IMR-90 (cell line): ENCODE measurements around the gene ABHD17A. TPM values are rescaled to one million over a fixed set of nuclear protein-coding genes. Genes with fewer than 3 reads are reported as not detected.

Experiments used
- ATAC-seq: fragments of 200-7000 bp; cut with Tn5 transposase; 2 replicates; pipeline ENCODE4 v1.9.1; 2020; ENCODE audit warnings: low read depth, mild to moderate bottlenecking, moderate library complexity
- BruUV-seq: library from RNA; stranded (reverse); fragments of 400-500 nt; replicated peaks from 2 replicates; lab custom pipeline; 2021; lab: Mats Ljungman, UMichigan
- CTCF ChIA-PET: fragments of 300-600 bp; formaldehyde crosslinking; extraction: SDS; loops from one replicate; lab custom pipeline; 2021; ENCODE audit warnings: antibody characterized with exemption; lab: Yijun Ruan, JAX
- POLR2A ChIA-PET: fragments of 300-600 bp; sonication (Branson Sonifier 250); formaldehyde crosslinking; loops from one replicate; lab custom pipeline; 2022; ENCODE audit warnings: antibody characterized with exemption; ENCODE audit not compliant: unreplicated experiment; lab: Charles Lee
- DNase-seq: peaks from one replicate; pipeline ENCODE4 v3.0.0; 2013
- H2AFZ ChIP-seq: replicated peaks from 2 replicates; pipeline ENCODE3; 2013; ENCODE audit warnings: low read length, mild to moderate bottlenecking; ENCODE audit not compliant: poor library complexity
- H2AK5ac ChIP-seq: 2 replicates; pipeline ENCODE4 v1.6.1; 2013; ENCODE audit warnings: low read depth, low read length, inconsistent platforms
- H2AK9ac ChIP-seq: replicated peaks from 2 replicates; pipeline ENCODE3; 2013; ENCODE audit warnings: mild to moderate bottlenecking, low read depth, low read length, moderate library complexity; ENCODE audit not compliant: poor library complexity
- H2BK120ac ChIP-seq: 2 replicates; pipeline ENCODE4 v1.6.1; 2013; ENCODE audit warnings: low read depth, low read length, inconsistent platforms
- H2BK15ac ChIP-seq: 3 replicates; pipeline ENCODE4 v1.6.1; 2013; ENCODE audit warnings: low read depth, low read length, inconsistent platforms
- H2BK20ac ChIP-seq: 2 replicates; pipeline ENCODE4 v1.6.1; 2013; ENCODE audit warnings: low read depth, mild to moderate bottlenecking, inconsistent platforms, low read length, moderate library complexity
- H2BK5ac ChIP-seq: 2 replicates; pipeline ENCODE4 v1.6.1; 2013; ENCODE audit warnings: mild to moderate bottlenecking, low read depth, low read length, inconsistent platforms; ENCODE audit not compliant: poor library complexity, severe bottlenecking
- H3K14ac ChIP-seq: replicated peaks from 2 replicates; pipeline ENCODE4 v1.6.1; 2013; ENCODE audit warnings: low read depth, low read length, inconsistent platforms
- H3K18ac ChIP-seq: 2 replicates; pipeline ENCODE4 v1.6.1; 2013; ENCODE audit warnings: low read depth, low read length, control low read depth
- H3K23ac ChIP-seq: 2 replicates; pipeline ENCODE4 v1.6.1; 2013; ENCODE audit warnings: low read depth, low read length, inconsistent platforms
- H3K27ac ChIP-seq: 2 replicates; pipeline ENCODE4 v1.5.1; 2013; ENCODE audit warnings: mild to moderate bottlenecking, control low read depth, low read length; ENCODE audit not compliant: insufficient read depth
- H3K27me3 ChIP-seq: 2 replicates; pipeline ENCODE4 v1.6.1; 2013; ENCODE audit warnings: low read length; ENCODE audit not compliant: control insufficient read depth, insufficient read depth
- H3K36me3 ChIP-seq: 2 replicates; pipeline ENCODE4 v1.6.1; 2013; ENCODE audit warnings: low read length, mixed read lengths; ENCODE audit not compliant: control insufficient read depth, insufficient read depth
- H3K4ac ChIP-seq: 2 replicates; pipeline ENCODE4 v1.6.1; 2013; ENCODE audit warnings: low read depth, low read length, inconsistent platforms
- H3K4me1 ChIP-seq: 2 replicates; pipeline ENCODE4 v1.6.1; 2013; ENCODE audit warnings: low read length, mixed read lengths; ENCODE audit not compliant: control insufficient read depth, insufficient read depth
- H3K4me2 ChIP-seq: 2 replicates; pipeline ENCODE4 v1.6.1; 2013; ENCODE audit warnings: low read depth, mild to moderate bottlenecking, control low read depth, low read length, moderate library complexity
- H3K4me3 ChIP-seq: 2 replicates; pipeline ENCODE4 v1.5.1; 2013; ENCODE audit warnings: low read depth, mild to moderate bottlenecking, control low read depth, low read length, moderate library complexity; ENCODE audit not compliant: insufficient read depth
- H3K56ac ChIP-seq: 2 replicates; pipeline ENCODE4 v1.6.1; 2013; ENCODE audit warnings: low read length, inconsistent platforms; ENCODE audit not compliant: insufficient read depth; ENCODE audit errors: extremely low read depth
- H3K79me1 ChIP-seq, 2 experiments: 2 replicates each; pipeline ENCODE4 v1.6.1; 2013; ENCODE audit warnings: low read length in 2 of 2, inconsistent platforms in 1 of 2, low read depth in 1 of 2
- H3K9ac ChIP-seq: 2 replicates; pipeline ENCODE4 v1.6.1; 2013; ENCODE audit warnings: low read depth, low read length, control low read depth
- H3K9me1 ChIP-seq: 2 replicates; pipeline ENCODE4 v1.6.1; 2013; ENCODE audit warnings: low read length, inconsistent platforms; ENCODE audit not compliant: insufficient read depth
- H3K9me3 ChIP-seq: 2 replicates; pipeline ENCODE4 v1.6.1; 2013; ENCODE audit warnings: low read length; ENCODE audit not compliant: control insufficient read depth, insufficient read depth
- H4K20me1 ChIP-seq: 2 replicates; pipeline ENCODE4 v1.6.1; 2013; ENCODE audit warnings: low read length, inconsistent platforms; ENCODE audit not compliant: insufficient read depth
- H4K5ac ChIP-seq: 2 replicates; pipeline ENCODE4 v1.6.1; 2013; ENCODE audit warnings: mild to moderate bottlenecking, low read depth, low read length, control low read depth
- H4K8ac ChIP-seq, 2 experiments: 2 replicates each; pipeline ENCODE4 v1.6.1; 2013; ENCODE audit warnings: low read depth in 2 of 2, low read length in 2 of 2, control low read depth in 1 of 2, inconsistent platforms in 1 of 2
- H4K91ac ChIP-seq: 2 replicates; pipeline ENCODE4 v1.6.1; 2013; ENCODE audit warnings: low read depth, low read length, inconsistent platforms; ENCODE audit not compliant: insufficient read depth
- BHLHE40 ChIP-seq: fragments of 150-350 bp; IDR thresholded peaks from 2 replicates; pipeline ENCODE4 v1.6.1; 2016; ENCODE audit warnings: mild to moderate bottlenecking, low read depth, low read length
- CEBPB ChIP-seq: IDR thresholded peaks from 2 replicates; pipeline ENCODE4 v1.6.1; 2012; ENCODE audit warnings: low read depth, low read length, improper control_type of control experiment
- MAFK ChIP-seq: IDR thresholded peaks from 2 replicates; pipeline ENCODE4 v1.6.1; 2012; ENCODE audit warnings: low read depth, low read length, improper control_type of control experiment
- POLR2A ChIP-seq: IDR thresholded peaks from 2 replicates; pipeline ENCODE4 v1.6.1; 2012; ENCODE audit warnings: mild to moderate bottlenecking, low read depth, low read length
- RAD21 ChIP-seq: IDR thresholded peaks from 2 replicates; pipeline ENCODE4 v1.6.1; 2012; ENCODE audit warnings: low read length, improper control_type of control experiment
- SMC3 ChIP-seq: fragments of 150-350 bp; IDR thresholded peaks from 2 replicates; pipeline ENCODE4 v1.6.1; 2016; ENCODE audit warnings: low read depth, mild to moderate bottlenecking, antibody characterized with exemption, low read length, moderate library complexity
- WGBS, 2 experiments: methylation state at CpG; one replicate each; pipeline versions ENCODE4 v1.1.5 to v1.1.7; 2013; ENCODE audit warnings: missing lambda C conversion rate in 2 of 2; ENCODE audit not compliant: insufficient read length in 1 of 2; ENCODE audit errors: extremely low coverage in 2 of 2; 5-methylcytosine and 5-hydroxymethylcytosine counted together
- dilution Hi-C: fragments of 300-500 bp; cut with HindIII; formaldehyde crosslinking; loops from one replicate; pipeline ENCODE4 v1.14.3; 2018; ENCODE audit warnings: low sequenced_read_pairs; ENCODE audit not compliant: unreplicated experiment
- in situ Hi-C: fragments of 300-500 bp; cut with MboI; formaldehyde crosslinking; loops from 3 replicates; pipeline ENCODE4 v1.14.3; 2019; ENCODE audit warnings: low sequenced_read_pairs, inconsistent platforms, mixed read lengths
- intact Hi-C: fragments of 100-400 bp; cut with micrococcal nuclease; formaldehyde crosslinking; loops from 2 replicates; pipeline ENCODE4 v1.10.0; 2022
- polyA plus RNA-seq, 3 experiments: library from polyadenylated mRNA; depleted of rRNA; stranded (reverse); fragments of >200 nt; gene quantifications; 2 replicates each; pipeline ENCODE4 v1.2.3, GENCODE V29; 2012; ENCODE audit warnings: low replicate concordance in 1 of 3
- total RNA-seq: library from RNA; depleted of rRNA; stranded (reverse); fragments of >200 nt; gene quantifications from 2 replicates; pipeline ENCODE4 v1.2.3, GENCODE V29; 2012

Gene ABHD17A
- total and polyA plus RNA-seq, 2 of the 4 experiments (the other 2 are of a cell fraction) = 37.8 to 76.2 TPM

DNA sequence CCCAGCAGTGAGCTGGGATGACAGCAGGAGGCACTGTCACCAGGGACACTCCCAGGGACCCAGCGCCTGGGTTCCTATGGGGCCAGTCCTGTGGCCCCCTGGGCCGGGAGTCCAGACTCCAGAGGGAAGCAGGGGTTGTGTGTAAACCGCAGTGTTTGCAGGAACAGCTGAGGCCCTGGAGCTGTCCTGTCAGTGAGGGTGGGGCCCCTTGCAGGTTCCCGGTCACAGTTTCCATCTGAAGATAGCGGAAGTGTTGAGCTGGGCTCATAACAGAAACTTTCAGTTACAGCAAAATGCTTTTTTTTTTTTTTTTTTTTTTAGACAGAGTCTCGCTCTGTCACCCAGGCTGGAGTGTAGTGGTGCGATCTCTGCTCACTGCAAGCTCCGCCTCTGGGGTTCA, 38.0 kb upstream of the ABHD17A start:
- no peak overlapping the region for H2BK15ac ChIP-seq
- DNase-seq (no peak), ATAC-seq (no peak)
- no peak overlapping the region for H3K9ac ChIP-seq
- no peak overlapping the region for H4K5ac ChIP-seq
- no peak for TF ChIP-seq BHLHE40
- TF ChIP-seq RAD21 = no peak
- TF ChIP-seq POLR2A = no peak
- TF ChIP-seq MAFK = no peak
- no peak for TF ChIP-seq SMC3
- no peak for TF ChIP-seq CEBPB
- no peak overlapping the region for H3K4me2 ChIP-seq
- no peaks in the 10 kb centered on the region for H3K27me3 ChIP-seq
- no peak overlapping the region for H2AFZ ChIP-seq
- 100% methylated on average over 1 of the region's 8 CpGs; no CpG with 5 or more reads in 1 of the 2 experiments for WGBS, 2 experiments
- H3K4me3 ChIP-seq = no peak overlapping the region
- H2AK9ac ChIP-seq = peak overlapping the region; percentile 52
- H3K36me3 ChIP-seq = peaks cover 55% of the 10 kb centered on the region
- no peaks in the 10 kb centered on the region for H3K79me1 ChIP-seq
- no peak overlapping the region for H3K14ac ChIP-seq
- H3K27ac ChIP-seq = no peak overlapping the region
- no peak overlapping the region for H2BK5ac ChIP-seq
- no peak overlapping the region for H4K8ac ChIP-seq
- ChIA-PET POLR2A (no interaction called here), CTCF (no interaction called here)
- H2BK20ac ChIP-seq = no peak overlapping the region
- no peak overlapping the region for H3K56ac ChIP-seq
- 0 out of 2 replicates have a peak, but pooled peaks cover 9% of the 10 kb centered on the region for H4K20me1 ChIP-seq
- no peaks in the 10 kb centered on the region for H3K9me3 ChIP-seq
- H2BK120ac ChIP-seq = no peak overlapping the region
- in situ Hi-C loops (no loop called here), dilution Hi-C loops (no loop called here), intact Hi-C loops (no loop called here)
- H3K23ac ChIP-seq = no peak overlapping the region
- no peak overlapping the region for H4K91ac ChIP-seq
- no peaks in the 10 kb centered on the region for H3K9me1 ChIP-seq
- H3K18ac ChIP-seq = no peak overlapping the region
- H2AK5ac ChIP-seq = no peak overlapping the region
- no peaks in the 10 kb centered on the region for H3K4me1 ChIP-seq
- BruUV-seq = no TSS peak
- H3K4ac ChIP-seq = no peak overlapping the region
